ENCODE results near the gene ATAD1.
"Not testable (repeated sequence)": the region's sequence is repeated elsewhere in the genome, so short reads cannot be mapped to it uniquely, and the experiment has no call there.

ATAD1 gene

GRCh38 chr10:87740254-87740655 lies 77.8 kb downstream of the ATAD1 start:
- TF ChIP-seq CTCF (IDR thresholded peaks at IDR 0.05; ENCODE audit: low read depth, low read length, missing control alignments) = no peak
- no peak for DNase-seq
- in situ Hi-C loops (cut with HindIII; ENCODE audit: low pct_ligation_motif_present, low sequenced_read_pairs) = no loop called here
- no peaks in the 10 kb centered on the region for H3K27me3 ChIP-seq (replicated peaks)
- peaks cover 46% of the 10 kb centered on the region for H3K36me3 ChIP-seq (replicated peaks)
- no peak overlapping the region for H3K27ac ChIP-seq
- no peak overlapping the region for H3K4me3 ChIP-seq (ENCODE audit: low read depth, low read length)

- in situ Hi-C loops (cut with HindIII; ENCODE audit: low pct_ligation_motif_present, low sequenced_read_pairs) = no loop called here
- H3K36me3 ChIP-seq (replicated peaks) = peaks cover 42% of the 10 kb centered on the region
- H3K27ac ChIP-seq = no peak overlapping the region
- no peak overlapping the region for H3K4me3 ChIP-seq (ENCODE audit: low read depth, low read length)
- no peak for DNase-seq
- no peaks in the 10 kb centered on the region for H3K27me3 ChIP-seq (replicated peaks)
- TF ChIP-seq CTCF (IDR thresholded peaks at IDR 0.05; ENCODE audit: low read depth, low read length, missing control alignments) = no peak
Observed at GRCh38 chr10:87739703-87740102, 78.3 kb downstream of the ATAD1 start.

GRCh38 chr10:87738253-87738652 lies 79.8 kb downstream of the ATAD1 start:
- H3K27ac ChIP-seq; H3K27me3 ChIP-seq (replicated peaks); in situ Hi-C loops (cut with HindIII; ENCODE audit: low pct_ligation_motif_present, low sequenced_read_pairs); H3K4me3 ChIP-seq (ENCODE audit: low read depth, low read length); DNase-seq: not testable (repeated sequence)
- peaks cover 31% of the 10 kb centered on the region for H3K36me3 ChIP-seq (replicated peaks)

GRCh38 chr10:87734987-87735827 lies 82.8 kb downstream of the ATAD1 start:
- in situ Hi-C loops (cut with HindIII; ENCODE audit: low pct_ligation_motif_present, low sequenced_read_pairs) = no loop called here
- no peak overlapping the region for H3K4me3 ChIP-seq (ENCODE audit: low read depth, low read length)
- H3K27ac ChIP-seq = no peak overlapping the region
- peaks cover 31% of the 10 kb centered on the region for H3K36me3 ChIP-seq (replicated peaks)
- peak; percentile 73 for TF ChIP-seq CTCF (IDR thresholded peaks at IDR 0.05; ENCODE audit: low read depth, low read length, missing control alignments)
- DNase-seq = peak; percentile 48
- no peaks in the 10 kb centered on the region for H3K27me3 ChIP-seq (replicated peaks)

GRCh38 chr10:87733081-87733480 lies 84.9 kb downstream of the ATAD1 start:
- H3K36me3 ChIP-seq (replicated peaks) = peaks cover 33% of the 10 kb centered on the region
- TF ChIP-seq CTCF (IDR thresholded peaks at IDR 0.05; ENCODE audit: low read depth, low read length, missing control alignments) = no peak
- H3K4me3 ChIP-seq (ENCODE audit: low read depth, low read length) = no peak overlapping the region
- in situ Hi-C loops (cut with HindIII; ENCODE audit: low pct_ligation_motif_present, low sequenced_read_pairs) = no loop called here
- no peak overlapping the region for H3K27ac ChIP-seq
- no peaks in the 10 kb centered on the region for H3K27me3 ChIP-seq (replicated peaks)
- DNase-seq = no peak

- no peak for TF ChIP-seq CTCF (IDR thresholded peaks at IDR 0.05; ENCODE audit: low read depth, low read length, missing control alignments)
- H3K4me3 ChIP-seq (ENCODE audit: low read depth, low read length) = no peak overlapping the region
- no peak for DNase-seq
- H3K27me3 ChIP-seq (replicated peaks) = no peaks in the 10 kb centered on the region
- H3K36me3 ChIP-seq (replicated peaks) = peaks cover 42% of the 10 kb centered on the region
- no peak overlapping the region for H3K27ac ChIP-seq
- in situ Hi-C loops (cut with HindIII; ENCODE audit: low pct_ligation_motif_present, low sequenced_read_pairs) = no loop called here
Observed at GRCh38 chr10:87729940-87730339, 88.1 kb downstream of the ATAD1 start.

Measured in brain microvascular endothelial cell (primary cell).